ENCODE results near the gene RAB15. TPM values are rescaled to one million over a fixed set of nuclear protein-coding genes. Genes with fewer than 3 reads are reported as not detected.

Gene RAB15
- total and polyA plus RNA-seq, 9 of the 15 experiments (the other 6 are each of a cell fraction or from before 2014, with no cell fraction given): 0.09 to 0.30 (median 0.16) TPM; not detected in 2

- Histone ChIP-seq H3K4me3 (no peak overlapping the region), H3K79me2 (ENCODE audit: control insufficient read depth, insufficient read depth, low read length) (peaks cover 16% of the 10 kb centered on the region), H2AFZ (ENCODE audit: low read depth, low read length) (no peak overlapping the region), H3K9ac (ENCODE audit: insufficient read depth in 1 of 2, low read depth in 2 of 2, low read length in 2 of 2) (no peak overlapping the region), H4K20me1 (replicated peaks; ENCODE audit: control insufficient read depth, insufficient read depth, low read length) (no peaks in the 10 kb centered on the region), H3K27ac (ENCODE audit: extremely low read depth, low read depth, low read length) (no peak overlapping the region), H3K4me1 (replicated peaks in 1 of 2; ENCODE audit: control insufficient read depth in 2 of 2, insufficient read depth in 2 of 2, low read length in 2 of 2) (peaks cover 0 to 6% of the 10 kb centered on the region in 2 experiments; a peak in 2 of 5 replicates), H3K36me3 (ENCODE audit: control insufficient read depth, insufficient read depth, low read length) (peaks cover 7% of the 10 kb centered on the region; the same call in 1 of the 3 replicates), H3K9me1 (ENCODE audit: control insufficient read depth, insufficient read depth, low read length) (no peaks in the 10 kb centered on the region), H3K27me3 (ENCODE audit: control insufficient read depth in 2 of 2, insufficient read depth in 2 of 2, low read length in 2 of 2) (no peaks in the 10 kb centered on the region), H3K9me3 (replicated peaks; ENCODE audit: control insufficient read depth, insufficient read depth, low read depth, low read length) (no peaks in the 10 kb centered on the region), H3K4me2 (ENCODE audit: insufficient read depth, low read length) (no peak overlapping the region)
- POLR2A ChIA-PET: no interaction called here
- CTCF ChIA-PET (ENCODE audit: low intra/inter-chr PET ratio): no interaction called here
- TF ChIP-seq FOXK1 (CRISPR knock-in tag; IDR thresholded peaks at IDR 0.05; ENCODE audit: borderline replicate concordance) (no peak), LEF1 (IDR thresholded peaks at IDR 0.05) (no peak), SAP30 (IDR thresholded peaks at IDR 0.05; ENCODE audit: borderline replicate concordance, insufficient read depth, low read depth, low read length, poor library complexity, severe bottlenecking) (no peak), ZNF121 (CRISPR knock-in tag; conservative IDR thresholded peaks at IDR 0.05) (no peak), ELF2 (CRISPR knock-in tag; IDR thresholded peaks at IDR 0.05) (no peak), HEY1 (CRISPR knock-in tag; IDR thresholded peaks at IDR 0.05; ENCODE audit: borderline replicate concordance) (no peak), PHF8 (IDR thresholded peaks at IDR 0.05; ENCODE audit: borderline replicate concordance, low read length) (no peak), ZFPM2 (CRISPR knock-in tag; IDR thresholded peaks at IDR 0.05) (no peak)
- TF ChIP-seq, protein P1, sequence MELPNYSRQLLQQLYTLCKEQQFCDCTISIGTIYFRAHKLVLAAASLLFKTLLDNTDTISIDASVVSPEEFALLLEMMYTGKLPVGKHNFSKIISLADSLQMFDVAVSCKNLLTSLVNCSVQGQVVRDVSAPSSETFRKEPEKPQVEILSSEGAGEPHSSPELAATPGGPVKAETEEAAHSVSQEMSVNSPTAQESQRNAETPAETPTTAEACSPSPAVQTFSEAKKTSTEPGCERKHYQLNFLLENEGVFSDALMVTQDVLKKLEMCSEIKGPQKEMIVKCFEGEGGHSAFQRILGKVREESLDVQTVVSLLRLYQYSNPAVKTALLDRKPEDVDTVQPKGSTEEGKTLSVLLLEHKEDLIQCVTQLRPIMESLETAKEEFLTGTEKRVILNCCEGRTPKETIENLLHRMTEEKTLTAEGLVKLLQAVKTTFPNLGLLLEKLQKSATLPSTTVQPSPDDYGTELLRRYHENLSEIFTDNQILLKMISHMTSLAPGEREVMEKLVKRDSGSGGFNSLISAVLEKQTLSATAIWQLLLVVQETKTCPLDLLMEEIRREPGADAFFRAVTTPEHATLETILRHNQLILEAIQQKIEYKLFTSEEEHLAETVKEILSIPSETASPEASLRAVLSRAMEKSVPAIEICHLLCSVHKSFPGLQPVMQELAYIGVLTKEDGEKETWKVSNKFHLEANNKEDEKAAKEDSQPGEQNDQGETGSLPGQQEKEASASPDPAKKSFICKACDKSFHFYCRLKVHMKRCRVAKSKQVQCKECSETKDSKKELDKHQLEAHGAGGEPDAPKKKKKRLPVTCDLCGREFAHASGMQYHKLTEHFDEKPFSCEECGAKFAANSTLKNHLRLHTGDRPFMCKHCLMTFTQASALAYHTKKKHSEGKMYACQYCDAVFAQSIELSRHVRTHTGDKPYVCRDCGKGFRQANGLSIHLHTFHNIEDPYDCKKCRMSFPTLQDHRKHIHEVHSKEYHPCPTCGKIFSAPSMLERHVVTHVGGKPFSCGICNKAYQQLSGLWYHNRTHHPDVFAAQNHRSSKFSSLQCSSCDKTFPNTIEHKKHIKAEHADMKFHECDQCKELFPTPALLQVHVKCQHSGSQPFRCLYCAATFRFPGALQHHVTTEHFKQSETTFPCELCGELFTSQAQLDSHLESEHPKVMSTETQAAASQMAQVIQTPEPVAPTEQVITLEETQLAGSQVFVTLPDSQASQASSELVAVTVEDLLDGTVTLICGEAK (IDR thresholded peaks at IDR 0.05): no peak
- TF ChIP-seq, protein P1 (CRISPR knock-in tag; IDR thresholded peaks at IDR 0.05): no peak
- DNase-seq (ENCODE audit: extremely low read depth in 1 of 4, low spot score in 3 of 4) (no peak), ATAC-seq (no peak), FAIRE-seq (no peak)
- 69% methylated on average over 2 of the region's 2 CpGs for WGBS (ENCODE audit: insufficient coverage, low coverage, missing lambda C conversion rate)
- in situ Hi-C loops (cut with MboI): no loop called here
- intact Hi-C loops (cut with micrococcal nuclease): no loop called here
- BruUV-seq (replicated peaks): no TSS peak
These were observed 31.3 kb upstream of the RAB15 start for GRCh38 chr14:65003394-65003793.
